HepG2 (cell line): ENCODE data around the gene SYTL5.

ENCODE experiments used
- ATF1 ChIP-seq: IDR thresholded peaks from 2 replicates; pipeline ENCODE4 v1.6.1; 2016; ENCODE audit warnings: mild to moderate bottlenecking, control low read depth
- CBFB ChIP-seq: sonication (generic); formaldehyde crosslinking; IDR thresholded peaks from 2 replicates; pipeline ENCODE4 v1.4.0; 2020; ENCODE audit warnings: missing genetic modification reagents
- CEBPB ChIP-seq: IDR thresholded peaks from 2 replicates; pipeline ENCODE4 v1.6.1; 2011; ENCODE audit warnings: low read depth, low read length, improper control_type of control experiment, borderline replicate concordance
- EZH2 ChIP-seq: conservative IDR thresholded peaks from 2 replicates; pipeline ENCODE4 v1.6.1; 2012; ENCODE audit warnings: mild to moderate bottlenecking, low read depth, low read length, moderate library complexity
- HDAC6 ChIP-seq: fragments of 200-600 bp; sonication (generic); IDR thresholded peaks from 2 replicates; pipeline ENCODE4 v1.7.0; 2017; ENCODE audit warnings: mild to moderate bottlenecking, antibody characterized with exemption, low read length, low read depth
- MXI1 ChIP-seq: IDR thresholded peaks from 3 replicates; pipeline ENCODE4 v1.6.1; 2012; ENCODE audit warnings: low read depth, low read length, inconsistent platforms, borderline replicate concordance
- PCBP2 ChIP-seq: fragments of 200-400 bp; formaldehyde crosslinking; optimal IDR thresholded peaks from 2 replicates; pipeline ENCODE3; 2018; ENCODE audit warnings: low read length, low read depth; ENCODE audit not compliant: poor library complexity, severe bottlenecking
- SMARCC2 ChIP-seq: fragments of 450-650 bp; IDR thresholded peaks from 2 replicates; pipeline ENCODE4 v1.6.1; 2017; ENCODE audit warnings: antibody characterized with exemption, mild to moderate bottlenecking
- ZFX ChIP-seq: sonication (generic); formaldehyde crosslinking; IDR thresholded peaks from 2 replicates; pipeline ENCODE4 v1.4.0; 2020; ENCODE audit warnings: mild to moderate bottlenecking, low read depth, missing genetic modification reagents, moderate library complexity
- TF ChIP-seq, protein P1 (sequence below): sonication (generic); formaldehyde crosslinking; IDR thresholded peaks from 2 replicates; pipeline ENCODE4 v1.5.0; 2020; ENCODE audit warnings: mild to moderate bottlenecking, missing genetic modification reagents, moderate library complexity
- TF ChIP-seq, protein P2 (sequence below): sonication (generic); formaldehyde crosslinking; IDR thresholded peaks from 2 replicates; pipeline ENCODE4 v1.5.0; 2020; ENCODE audit warnings: mild to moderate bottlenecking, missing genetic modification reagents, borderline replicate concordance

DNA sequence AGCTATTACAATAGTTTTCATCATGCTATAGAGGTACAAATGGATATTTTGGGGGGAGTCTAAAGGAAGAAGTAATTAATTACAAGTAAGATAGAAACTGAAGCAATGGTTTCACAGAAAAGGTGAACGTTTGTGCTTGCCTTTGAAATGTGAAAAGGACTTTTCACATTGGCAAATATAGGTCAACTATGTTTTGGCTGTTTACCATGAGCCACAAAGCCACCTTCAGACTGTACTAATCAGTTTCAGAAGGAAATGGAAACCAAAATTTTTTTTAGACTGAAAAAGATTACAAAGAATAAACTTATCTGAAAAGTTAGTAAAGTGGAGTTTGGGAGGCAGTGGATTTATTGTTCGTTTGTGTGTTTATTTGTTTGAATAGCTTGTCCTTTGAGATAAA is 32.1 kb downstream of the SYTL5 start:
- TF ChIP-seq CEBPB (no peak), HDAC6 (no peak), PCBP2 (no peak), CBFB (CRISPR knock-in tag) (no peak), ATF1 (CRISPR knock-in tag) (no peak), ZFX (CRISPR knock-in tag) (no peak), EZH2 (no peak), SMARCC2 (no peak), MXI1 (no peak)
- TF ChIP-seq, protein P1, sequence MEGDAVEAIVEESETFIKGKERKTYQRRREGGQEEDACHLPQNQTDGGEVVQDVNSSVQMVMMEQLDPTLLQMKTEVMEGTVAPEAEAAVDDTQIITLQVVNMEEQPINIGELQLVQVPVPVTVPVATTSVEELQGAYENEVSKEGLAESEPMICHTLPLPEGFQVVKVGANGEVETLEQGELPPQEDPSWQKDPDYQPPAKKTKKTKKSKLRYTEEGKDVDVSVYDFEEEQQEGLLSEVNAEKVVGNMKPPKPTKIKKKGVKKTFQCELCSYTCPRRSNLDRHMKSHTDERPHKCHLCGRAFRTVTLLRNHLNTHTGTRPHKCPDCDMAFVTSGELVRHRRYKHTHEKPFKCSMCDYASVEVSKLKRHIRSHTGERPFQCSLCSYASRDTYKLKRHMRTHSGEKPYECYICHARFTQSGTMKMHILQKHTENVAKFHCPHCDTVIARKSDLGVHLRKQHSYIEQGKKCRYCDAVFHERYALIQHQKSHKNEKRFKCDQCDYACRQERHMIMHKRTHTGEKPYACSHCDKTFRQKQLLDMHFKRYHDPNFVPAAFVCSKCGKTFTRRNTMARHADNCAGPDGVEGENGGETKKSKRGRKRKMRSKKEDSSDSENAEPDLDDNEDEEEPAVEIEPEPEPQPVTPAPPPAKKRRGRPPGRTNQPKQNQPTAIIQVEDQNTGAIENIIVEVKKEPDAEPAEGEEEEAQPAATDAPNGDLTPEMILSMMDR (CRISPR knock-in tag), result no peak
- TF ChIP-seq, protein P2, sequence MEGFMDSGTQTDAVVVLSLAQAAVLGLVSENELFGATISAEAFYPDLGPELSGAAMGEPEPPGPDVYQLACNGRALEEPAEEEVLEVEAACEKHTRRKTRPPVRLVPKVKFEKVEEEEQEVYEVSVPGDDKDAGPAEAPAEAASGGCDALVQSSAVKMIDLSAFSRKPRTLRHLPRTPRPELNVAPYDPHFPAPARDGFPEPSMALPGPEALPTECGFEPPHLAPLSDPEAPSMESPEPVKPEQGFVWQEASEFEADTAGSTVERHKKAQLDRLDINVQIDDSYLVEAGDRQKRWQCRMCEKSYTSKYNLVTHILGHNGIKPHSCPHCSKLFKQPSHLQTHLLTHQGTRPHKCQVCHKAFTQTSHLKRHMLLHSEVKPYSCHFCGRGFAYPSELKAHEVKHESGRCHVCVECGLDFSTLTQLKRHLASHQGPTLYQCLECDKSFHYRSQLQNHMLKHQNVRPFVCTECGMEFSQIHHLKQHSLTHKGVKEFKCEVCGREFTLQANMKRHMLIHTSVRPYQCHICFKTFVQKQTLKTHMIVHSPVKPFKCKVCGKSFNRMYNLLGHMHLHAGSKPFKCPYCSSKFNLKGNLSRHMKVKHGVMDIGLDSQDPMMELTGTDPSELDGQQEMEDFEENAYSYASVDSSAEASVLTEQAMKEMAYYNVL (CRISPR knock-in tag), result no peak
